NT2/D1 (cell line): Measurements from ENCODE around the gene RNU11.
"Not testable (repeated sequence)": the region's sequence is repeated elsewhere in the genome, so short reads cannot be mapped to it uniquely, and the experiment has no call there.

Source experiments
- DNase-seq: peaks from one replicate; pipeline ENCODE4 v3.0.0-alpha.2; 2011; ENCODE audit warnings: low read depth, low spot score
- H3K27me3 ChIP-seq: 2 replicates; pipeline ENCODE4 v1.6.0; 2011; ENCODE audit warnings: mild to moderate bottlenecking; ENCODE audit not compliant: insufficient read length, insufficient read depth
- H3K36me3 ChIP-seq: 2 replicates; pipeline ENCODE4 v1.6.1; 2011; ENCODE audit warnings: mild to moderate bottlenecking, low read length, mixed read lengths; ENCODE audit not compliant: insufficient read depth, insufficient read length
- H3K4me1 ChIP-seq: 2 replicates; pipeline ENCODE4 v1.5.1; 2011; ENCODE audit not compliant: insufficient read depth, insufficient read length
- H3K4me3 ChIP-seq: 2 replicates; pipeline ENCODE4 v1.5.1; 2011; ENCODE audit warnings: low read depth; ENCODE audit not compliant: insufficient read length
- H3K9ac ChIP-seq: 2 replicates; pipeline ENCODE4 v1.6.0; 2011; ENCODE audit warnings: low read depth; ENCODE audit not compliant: insufficient read length
- H3K9me3 ChIP-seq: 2 replicates; pipeline ENCODE4 v1.5.1; 2011; ENCODE audit warnings: mild to moderate bottlenecking, low read length; ENCODE audit not compliant: insufficient read depth
- SUZ12 ChIP-seq: IDR thresholded peaks from 2 replicates; pipeline ENCODE4 v1.6.1; 2011; ENCODE audit not compliant: insufficient read length, insufficient read depth; ENCODE audit errors: extremely low read depth
- YY1 ChIP-seq: IDR thresholded peaks from 2 replicates; pipeline ENCODE4 v1.6.1; 2011; ENCODE audit not compliant: insufficient read length, insufficient read depth
- ZNF274 ChIP-seq: IDR thresholded peaks from 2 replicates; pipeline ENCODE4 v1.6.1; 2011; ENCODE audit warnings: mild to moderate bottlenecking, low read depth, low read length

The RNU11 gene

GRCh38 chr1:28684937-28685336 is 36.5 kb downstream of the RNU11 start:
- H3K27me3 ChIP-seq = no peaks in the 10 kb centered on the region
- H3K9me3 ChIP-seq = no peaks in the 10 kb centered on the region
- peaks cover 19% of the 10 kb centered on the region for H3K36me3 ChIP-seq

DNA sequence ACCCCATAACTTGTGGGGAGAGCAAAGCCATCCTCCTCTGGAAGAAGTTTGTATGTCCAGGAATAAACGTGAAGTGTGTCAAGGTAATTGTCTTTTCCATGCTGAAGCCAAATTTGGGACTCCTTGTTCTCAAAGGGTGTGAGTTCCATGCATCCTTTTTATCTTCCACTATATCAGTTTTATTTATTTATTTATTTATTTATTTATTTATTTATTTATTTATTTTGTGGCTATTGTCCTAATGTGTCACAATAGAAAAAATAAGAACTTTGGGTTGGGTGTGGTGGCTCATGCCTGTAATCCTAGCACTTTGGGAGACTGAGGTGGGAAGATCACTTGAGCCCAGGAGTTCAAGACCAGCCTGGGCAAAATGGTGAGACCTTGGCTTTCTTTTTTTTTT is 43.2 kb downstream of the RNU11 start:
- not testable (repeated sequence) for H3K4me1 ChIP-seq, H3K4me3 ChIP-seq, H3K27me3 ChIP-seq, H3K9ac ChIP-seq, DNase-seq, H3K9me3 ChIP-seq
- peaks cover 33% of the 10 kb centered on the region for H3K36me3 ChIP-seq

More at GRCh38 chr1:28684937-28685336, 36.5 kb downstream of the RNU11 start:
- DNase-seq = no peak
- TF ChIP-seq SUZ12 (no peak), ZNF274 (no peak), YY1 (no peak)
- no peak overlapping the region for H3K4me3 ChIP-seq
- H3K4me1 ChIP-seq = no peaks in the 10 kb centered on the region
- H3K9ac ChIP-seq = no peak overlapping the region
